ENCODE data around the gene OXER1. TPM values are rescaled to one million over a fixed set of nuclear protein-coding genes. Genes with fewer than 3 reads are reported as not detected.

OXER1 gene
- total RNA-seq, 3 donors from 2014 or later, result 1.6 to 8.9 (median 2.4) TPM

DNA sequence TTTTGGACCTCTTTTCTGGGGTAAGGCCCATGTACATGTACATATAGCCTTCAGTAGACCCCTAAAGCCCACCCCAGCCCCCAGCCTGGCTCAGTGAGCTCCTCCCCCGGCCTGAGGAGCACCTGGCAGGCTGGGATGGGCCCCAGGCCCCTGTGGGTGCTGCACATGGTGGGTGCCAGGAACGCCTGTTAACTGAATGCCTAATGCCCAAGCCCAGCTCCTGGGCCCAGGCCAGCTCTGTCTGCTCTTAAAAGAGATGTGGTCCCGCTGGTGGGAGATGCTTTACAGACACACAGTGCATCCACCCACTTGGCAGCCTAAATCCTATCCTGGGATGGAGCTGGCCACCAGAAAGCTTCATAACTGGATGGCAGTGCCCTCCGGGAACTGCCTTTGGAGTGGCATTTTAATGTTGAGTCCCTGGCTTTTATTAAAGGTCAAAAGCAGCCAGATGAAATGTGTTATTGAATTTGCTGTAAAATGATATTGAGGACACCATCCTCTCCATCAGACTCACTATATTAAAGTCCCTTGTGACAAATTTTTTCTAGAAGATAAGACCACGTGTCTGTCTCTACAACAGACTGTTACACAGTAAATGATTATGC lies 7.7 kb upstream of the OXER1 start:
- Histone ChIP-seq H3K4me1 (ENCODE audit: low read depth) (no peaks in the 10 kb centered on the region), H3K4me3 (no peak overlapping the region), H3K36me3 (ENCODE audit: low read depth) (no peaks in the 10 kb centered on the region), H3K9me3 (no peaks in the 10 kb centered on the region)
- ATAC-seq (no peak), DNase-seq (no peak)
- TF ChIP-seq, protein P1, sequence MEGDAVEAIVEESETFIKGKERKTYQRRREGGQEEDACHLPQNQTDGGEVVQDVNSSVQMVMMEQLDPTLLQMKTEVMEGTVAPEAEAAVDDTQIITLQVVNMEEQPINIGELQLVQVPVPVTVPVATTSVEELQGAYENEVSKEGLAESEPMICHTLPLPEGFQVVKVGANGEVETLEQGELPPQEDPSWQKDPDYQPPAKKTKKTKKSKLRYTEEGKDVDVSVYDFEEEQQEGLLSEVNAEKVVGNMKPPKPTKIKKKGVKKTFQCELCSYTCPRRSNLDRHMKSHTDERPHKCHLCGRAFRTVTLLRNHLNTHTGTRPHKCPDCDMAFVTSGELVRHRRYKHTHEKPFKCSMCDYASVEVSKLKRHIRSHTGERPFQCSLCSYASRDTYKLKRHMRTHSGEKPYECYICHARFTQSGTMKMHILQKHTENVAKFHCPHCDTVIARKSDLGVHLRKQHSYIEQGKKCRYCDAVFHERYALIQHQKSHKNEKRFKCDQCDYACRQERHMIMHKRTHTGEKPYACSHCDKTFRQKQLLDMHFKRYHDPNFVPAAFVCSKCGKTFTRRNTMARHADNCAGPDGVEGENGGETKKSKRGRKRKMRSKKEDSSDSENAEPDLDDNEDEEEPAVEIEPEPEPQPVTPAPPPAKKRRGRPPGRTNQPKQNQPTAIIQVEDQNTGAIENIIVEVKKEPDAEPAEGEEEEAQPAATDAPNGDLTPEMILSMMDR (IDR thresholded peaks at IDR 0.05), result no peak
- intact Hi-C loops (cut with DNase I, micrococcal nuclease), result no loop called here

DNA sequence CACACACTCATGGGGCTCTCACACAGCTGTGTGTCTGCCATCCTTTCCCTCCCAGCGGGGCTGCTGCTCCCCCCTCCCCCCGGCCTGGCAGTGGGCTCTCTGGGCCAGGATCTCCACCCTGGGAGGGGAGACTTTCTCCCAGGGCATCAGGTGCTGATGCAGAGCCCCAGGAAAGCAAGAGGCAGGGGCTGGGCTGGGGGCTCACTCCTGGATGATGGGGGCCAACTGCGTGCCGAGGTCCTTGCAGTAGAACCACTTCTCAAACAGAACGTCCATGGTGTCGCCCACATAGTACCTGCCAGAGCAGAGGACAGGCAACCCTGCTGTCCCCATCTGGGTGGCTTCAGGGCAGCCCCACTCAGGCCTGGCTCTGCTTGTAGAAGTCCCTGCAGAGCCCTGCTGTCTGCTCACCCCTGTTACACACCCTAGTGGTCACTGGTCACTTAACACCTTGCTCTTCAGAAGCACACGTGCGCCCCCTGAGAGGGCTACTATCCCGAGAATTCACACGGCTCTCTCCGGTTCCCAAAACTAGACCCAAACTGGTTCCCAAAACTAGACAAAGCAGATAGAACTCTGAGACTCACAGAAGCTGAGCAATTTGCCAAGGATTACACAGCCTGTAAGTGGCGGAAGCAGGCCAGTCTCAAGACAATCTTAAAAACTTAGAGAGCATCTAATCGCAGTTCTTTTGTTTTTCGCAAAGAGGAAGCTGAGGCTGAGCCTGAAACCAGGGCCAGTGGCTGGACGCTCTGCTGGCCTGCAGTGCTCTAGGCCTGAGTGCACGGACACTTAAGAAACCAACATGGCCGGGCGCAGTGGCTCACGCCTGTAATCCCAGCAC lies 6.6 kb upstream of the OXER1 start:
- DNase-seq (no peak), ATAC-seq (peak; percentile 68)
- no peaks in the 10 kb centered on the region for H3K9me3 ChIP-seq
- intact Hi-C loops (cut with DNase I, micrococcal nuclease), result no loop called here
- TF ChIP-seq, protein P1 (IDR thresholded peaks at IDR 0.05), result no peak
- no peak overlapping the region for H3K4me3 ChIP-seq
- no peaks in the 10 kb centered on the region for H3K4me1 ChIP-seq (ENCODE audit: low read depth)
- H3K36me3 ChIP-seq (ENCODE audit: low read depth), result no peaks in the 10 kb centered on the region

DNA sequence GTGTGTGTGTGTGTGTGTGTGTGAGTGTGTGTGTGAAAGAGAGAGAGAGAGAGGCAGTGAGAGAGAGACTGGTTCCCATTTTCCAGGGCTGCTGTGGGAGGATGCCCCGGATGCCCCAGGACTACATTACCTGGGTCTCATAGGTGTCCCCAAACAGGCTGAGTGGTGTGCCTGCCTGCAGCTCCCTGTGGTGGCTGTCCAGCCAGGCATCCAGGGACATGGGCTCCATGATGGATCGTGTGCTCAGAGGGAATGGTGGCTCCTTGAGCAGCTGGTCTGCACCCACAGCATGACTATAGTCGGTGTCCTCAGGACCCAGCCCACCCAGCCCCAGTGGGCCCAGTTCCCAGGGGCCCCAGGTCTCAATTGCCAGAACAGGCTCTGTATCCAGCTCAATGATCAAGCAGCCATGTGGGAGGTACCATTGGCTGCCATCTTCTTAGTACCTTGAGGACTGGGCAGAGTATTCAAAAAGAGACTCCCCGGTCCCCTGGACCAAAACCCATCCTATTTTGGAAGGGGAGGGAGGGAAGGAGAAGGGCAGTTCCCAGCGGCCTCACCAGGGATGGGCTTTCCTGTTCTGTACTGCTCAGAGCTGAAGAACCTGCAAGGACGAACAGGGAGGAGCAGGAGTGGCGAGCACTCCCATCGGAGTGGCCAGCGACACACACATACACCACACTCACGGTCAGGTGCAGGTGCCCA lies 5.8 kb upstream of the OXER1 start:
- ATAC-seq (no peak), DNase-seq (no peak)
- no peaks in the 10 kb centered on the region for H3K36me3 ChIP-seq (ENCODE audit: low read depth)
- no peak overlapping the region for H3K4me3 ChIP-seq
- intact Hi-C loops (cut with DNase I, micrococcal nuclease), result no loop called here
- no peaks in the 10 kb centered on the region for H3K4me1 ChIP-seq (ENCODE audit: low read depth)
- TF ChIP-seq, protein P1 (IDR thresholded peaks at IDR 0.05), result no peak
- no peaks in the 10 kb centered on the region for H3K9me3 ChIP-seq

DNA sequence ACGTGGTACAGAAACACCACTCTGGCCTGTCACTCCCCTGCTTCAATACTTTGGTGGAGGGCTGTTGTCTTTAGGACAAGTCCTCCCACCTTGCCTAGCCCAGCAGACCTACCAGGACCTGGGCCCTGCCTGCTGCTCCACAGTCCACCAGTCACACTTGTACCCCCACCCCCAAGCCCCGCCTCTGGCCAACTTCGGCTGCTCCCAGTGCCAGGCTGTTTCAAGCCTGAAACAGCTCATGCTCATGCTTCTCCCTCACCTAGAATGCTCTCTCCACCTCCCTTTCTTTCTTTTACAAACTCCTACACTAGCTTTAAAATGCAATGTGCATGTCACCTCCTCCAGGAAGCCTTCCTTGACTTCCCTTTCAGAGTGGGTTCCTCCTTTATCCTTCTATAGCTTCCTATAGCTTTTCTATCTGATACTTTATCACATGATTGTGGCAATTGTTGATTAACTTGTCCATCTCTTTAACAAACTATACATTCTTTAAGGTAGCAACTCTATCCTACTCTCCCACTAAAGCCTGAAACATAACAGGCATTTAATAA lies 4.8 kb upstream of the OXER1 start:
- intact Hi-C loops (cut with DNase I, micrococcal nuclease), result no loop called here
- TF ChIP-seq, protein P1 (IDR thresholded peaks at IDR 0.05), result no peak
- no peaks in the 10 kb centered on the region for H3K36me3 ChIP-seq (ENCODE audit: low read depth)

DNA sequence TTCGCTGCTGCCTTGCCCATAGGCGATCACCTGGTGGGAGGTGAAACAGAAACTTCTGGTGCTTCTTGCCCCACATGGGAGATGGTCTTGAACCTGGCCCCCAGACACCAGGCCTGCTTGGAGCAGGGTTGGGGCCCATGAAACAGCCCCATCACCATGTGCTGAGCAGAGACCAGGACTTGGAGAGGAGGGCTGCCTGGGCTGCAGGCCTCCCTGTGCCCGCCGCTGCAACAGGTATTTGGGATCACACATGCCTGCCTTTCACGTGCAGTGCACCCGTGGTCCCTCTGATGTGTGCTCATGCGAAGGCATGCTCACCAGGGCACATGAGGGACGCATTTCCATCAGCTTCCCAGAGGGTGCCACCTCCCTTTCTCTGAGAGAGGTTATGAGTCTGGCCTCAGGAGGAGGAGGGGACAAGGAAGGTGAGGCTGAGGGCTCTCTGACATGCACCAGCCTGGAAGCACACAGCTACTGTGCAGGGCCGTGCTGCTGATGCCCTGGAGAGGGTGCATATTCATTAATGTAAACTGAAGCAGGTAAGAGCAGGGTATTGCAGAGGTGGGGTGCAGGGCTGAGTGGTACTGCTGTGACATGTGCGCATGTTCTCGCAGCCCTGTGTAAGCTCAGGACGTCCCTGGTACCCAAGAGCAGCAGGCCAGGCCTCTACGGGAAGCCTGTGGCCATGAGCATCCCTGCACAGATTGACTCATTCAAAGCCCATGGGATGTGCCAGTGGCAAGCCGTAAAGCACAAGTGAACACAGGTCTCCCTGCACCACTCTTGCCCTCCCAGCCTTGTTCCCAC lies 4.2 kb upstream of the OXER1 start:
- TF ChIP-seq, protein P1 (IDR thresholded peaks at IDR 0.05), result no peak
- no peak for DNase-seq
- Histone ChIP-seq H3K4me1 (ENCODE audit: low read depth) (no peaks in the 10 kb centered on the region), H3K9me3 (no peaks in the 10 kb centered on the region), H3K36me3 (ENCODE audit: low read depth) (no peaks in the 10 kb centered on the region), H3K4me3 (no peak overlapping the region)
- intact Hi-C loops (cut with DNase I, micrococcal nuclease), result no loop called here
- no peak for ATAC-seq

More for the DNA sequence above, 4.8 kb upstream of the OXER1 start:
- ATAC-seq, result no peak
- DNase-seq, result no peak
- H3K4me3 ChIP-seq, result no peak overlapping the region
- no peaks in the 10 kb centered on the region for H3K9me3 ChIP-seq
- H3K4me1 ChIP-seq (ENCODE audit: low read depth), result no peaks in the 10 kb centered on the region

Measured in mucosa of descending colon (tissue), 3 donors.